ENCODE measurements around the gene APOE. TPM values are rescaled to one million over a fixed set of nuclear protein-coding genes. Genes with fewer than 3 reads are reported as not detected.

Gene APOE
- total and polyA plus RNA-seq, 2 of the 8 experiments (the other 6 are each of a cell fraction or from before 2014, with no cell fraction given) = 629 to 1,258 TPM

GRCh38 chr19:44957526-44957925, 51.9 kb downstream of the APOE start:
- Histone ChIP-seq H2BK120ac (replicated peaks; ENCODE audit: low read depth, low read length) (no peak overlapping the region), H3K27me3 (replicated peaks in 1 of 4; ENCODE audit: control insufficient read depth in 3 of 4, extremely low read depth in 1 of 4, insufficient read depth in 3 of 4, low read length in 3 of 4) (no peaks in the 10 kb centered on the region), H2AFZ (ENCODE audit: low read length) (no peak overlapping the region), H2BK20ac (ENCODE audit: low read length) (no peak overlapping the region), H3K4me3 (ENCODE audit: extremely low read depth in 1 of 4, insufficient read depth in 2 of 4, low read depth in 3 of 4, low read length in 4 of 4) (no peak overlapping the region), H3K14ac (ENCODE audit: insufficient read length) (no peak overlapping the region), H3K4me2 (ENCODE audit: insufficient read depth in 1 of 2, low read depth in 2 of 2, low read length in 2 of 2) (peak overlapping the region in 1 of 2 experiments; percentile 6; a peak in 1 of 4 replicates), H3K4ac (replicated peaks; ENCODE audit: insufficient read length, low read depth, low read length) (no peak overlapping the region), H3K79me1 (ENCODE audit: low read depth, low read length) (peaks cover 29% of the 10 kb centered on the region), H2AK5ac (ENCODE audit: low read depth, low read length) (no peak overlapping the region), H3K23me2 (ENCODE audit: low read depth, low read length) (peaks cover 12% of the 10 kb centered on the region; the same call in 1 of the 2 replicates), H3K18ac (ENCODE audit: extremely low read depth, low read length) (no peak overlapping the region), H2BK5ac (ENCODE audit: low read depth, low read length) (peak overlapping the region; percentile 49; the same call in 1 of the 2 replicates), H4K20me1 (replicated peaks in 1 of 2; ENCODE audit: control insufficient read depth in 1 of 2, insufficient read depth in 2 of 2, low read length in 2 of 2) (peaks cover 6 to 31% of the 10 kb centered on the region in 2 experiments), H3K23ac (ENCODE audit: insufficient read length) (no peak overlapping the region), H2BK15ac (ENCODE audit: low read length) (no peak overlapping the region), H2BK12ac (ENCODE audit: low read depth, low read length) (no peak overlapping the region), H3K27ac (ENCODE audit: low read depth, low read length) (no peak overlapping the region), H3K36me3 (ENCODE audit: control insufficient read depth in 2 of 4, insufficient read depth in 4 of 4, low read length in 3 of 4) (peaks cover 0 to 7% (median 2%) of the 10 kb centered on the region in 4 experiments; a peak in 4 of 8 replicates), H4K8ac (ENCODE audit: extremely low read depth, insufficient read depth, low read length) (no peak overlapping the region), H3K4me1 (replicated peaks in 1 of 4; ENCODE audit: control insufficient read depth in 3 of 4, insufficient read depth in 4 of 4, low read length in 3 of 4) (peaks cover 0 to 7% (median 6%) of the 10 kb centered on the region in 4 experiments; a peak in 6 of 7 replicates), H4K91ac (replicated peaks; ENCODE audit: insufficient read length, low read length) (no peak overlapping the region), H3K9me3 (ENCODE audit: insufficient read depth in 2 of 2, low read depth in 1 of 2, low read length in 1 of 2) (no peaks in the 10 kb centered on the region), H3K9ac (replicated peaks in 1 of 4; ENCODE audit: extremely low read depth in 1 of 4, low read depth in 3 of 4, low read length in 3 of 4) (peak overlapping the region in 1 of 4 experiments; percentile 1; a peak in 1 of 7 replicates), H3K79me2 (ENCODE audit: control insufficient read depth in 1 of 2, insufficient read depth in 2 of 2, low read length in 2 of 2) (peaks cover 32 to 67% of the 10 kb centered on the region in 2 experiments), H3K56ac (replicated peaks; ENCODE audit: insufficient read length, low read depth, low read length) (no peak overlapping the region), H4K5ac (ENCODE audit: insufficient read length, low read depth, low read length) (no peak overlapping the region)
- ChIA-PET CTCF (ENCODE audit: partially characterized antibody) (interaction anchor here (0.6 to 4.2 kb wide), 8 partner anchors 9 to 268 kb away, joined by 3 to 17 read pairs (median 4); partner anchors contain the start of gene APOE), POLR2A (ENCODE audit: partially characterized antibody) (interaction anchor here (0.7 to 11.6 kb wide), 11 partner anchors 9 to 317 kb away, joined by 3 to 121 read pairs (median 4); partner anchors contain the start of genes APOC4 and APOE)
- 95% methylated on average over 7 of the region's 7 CpGs; no CpG with 5 or more reads in 1 of the 2 experiments for WGBS, 2 experiments (ENCODE audit: extremely low coverage in 1 of 2, insufficient coverage in 1 of 2, insufficient read length in 1 of 2, insufficient replicate concordance in 2 of 2, low coverage in 1 of 2, low lambda C conversion rate in 2 of 2, missing lambda C conversion rate in 1 of 2)
- no peak for DNase-seq (ENCODE audit: low read depth in 1 of 2, low spot score in 2 of 2)
- no peak for FAIRE-seq
- no peak for TF ChIP-seq TBP (IDR thresholded peaks at IDR 0.05; ENCODE audit: low read depth, low read length)
- no peak for TF ChIP-seq E2F6 (IDR thresholded peaks at IDR 0.05)
- TF ChIP-seq ATF3 (IDR thresholded peaks at IDR 0.05; ENCODE audit: insufficient read depth, low read depth, low read length) = no peak
- TF ChIP-seq ZNF274 (IDR thresholded peaks at IDR 0.05; ENCODE audit: borderline replicate concordance, extremely low read depth, low read length) = no peak
- TF ChIP-seq SP4 (IDR thresholded peaks at IDR 0.05; ENCODE audit: low read length) = no peak
- no peak for TF ChIP-seq BACH1 (IDR thresholded peaks at IDR 0.05; ENCODE audit: low read length)
- no peak for TF ChIP-seq RAD21 (IDR thresholded peaks at IDR 0.05 in 1 of 2, conservative IDR thresholded peaks at IDR 0.05 in 1 of 2; ENCODE audit: low read depth in 2 of 2, low read length in 2 of 2)
- no peak for TF ChIP-seq EGR1 (IDR thresholded peaks at IDR 0.05; ENCODE audit: borderline replicate concordance, low read depth, low read length)
- no peak for TF ChIP-seq CTCF (IDR thresholded peaks at IDR 0.05; ENCODE audit: control extremely low read depth in 1 of 3, insufficient read depth in 1 of 3, low read depth in 1 of 3, low read length in 3 of 3)

Measured in H1 (cell line).